GM12873 (cell line): Measurements from ENCODE around the gene IL1R1.

Experiments used
- CTCF ChIP-seq: IDR thresholded peaks from 2 replicates; pipeline ENCODE4 v1.5.1; 2012; ENCODE audit warnings: low read depth, mild to moderate bottlenecking, moderate library complexity, low read length, control low read depth; ENCODE audit not compliant: insufficient read depth; ENCODE audit errors: missing control alignments

The IL1R1 gene

GRCh38 chr2:102116630-102117471 lies 25.7 kb upstream of the IL1R1 start:
- no peak for TF ChIP-seq CTCF

DNA sequence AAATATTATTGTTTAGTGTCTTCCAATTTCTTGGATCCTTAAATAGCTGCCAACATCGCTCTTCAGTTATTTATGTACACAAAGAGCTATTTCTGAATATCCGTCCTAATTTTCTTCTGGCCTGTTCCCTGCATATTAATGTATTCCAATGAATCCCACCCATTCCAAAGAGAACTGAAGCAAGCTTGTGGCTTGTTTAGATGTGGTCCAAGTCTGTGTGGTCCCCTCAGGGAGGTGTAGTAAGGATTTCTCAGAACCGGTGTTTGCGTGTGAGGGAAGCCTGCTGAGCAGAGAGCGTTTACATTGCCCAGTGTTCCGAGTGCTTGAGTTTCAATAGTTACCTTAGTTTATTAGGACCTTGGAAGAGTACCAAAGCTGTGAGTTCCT lies 25.1 kb upstream of the IL1R1 start:
- TF ChIP-seq CTCF = no peak

DNA sequence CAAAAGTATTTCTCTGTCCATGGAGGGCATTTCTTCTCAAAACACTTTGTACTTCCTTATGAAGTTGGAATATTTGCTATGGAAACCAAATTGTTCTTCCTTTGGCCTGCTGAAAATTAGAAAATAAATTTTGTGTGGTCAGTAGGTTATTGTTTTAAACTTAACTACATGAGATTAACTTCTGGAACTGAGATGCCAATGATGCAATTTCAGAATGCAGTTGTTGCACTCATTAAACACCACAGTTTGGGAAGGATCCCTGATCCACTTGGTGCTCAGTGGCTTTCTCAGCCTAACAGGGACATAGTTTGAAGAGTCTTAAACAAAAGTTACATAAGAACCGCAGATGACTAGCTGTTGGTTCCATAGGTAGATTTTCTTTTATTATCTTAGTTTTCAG lies 23.3 kb upstream of the IL1R1 start:
- TF ChIP-seq CTCF = no peak

GRCh38 chr2:102120261-102120660 lies 22.3 kb upstream of the IL1R1 start:
- no peak for TF ChIP-seq CTCF

GRCh38 chr2:102120701-102121159 lies 21.8 kb upstream of the IL1R1 start:
- no peak for TF ChIP-seq CTCF

- no peak for TF ChIP-seq CTCF
Measured at GRCh38 chr2:102122115-102122514, 20.4 kb upstream of the IL1R1 start.

DNA sequence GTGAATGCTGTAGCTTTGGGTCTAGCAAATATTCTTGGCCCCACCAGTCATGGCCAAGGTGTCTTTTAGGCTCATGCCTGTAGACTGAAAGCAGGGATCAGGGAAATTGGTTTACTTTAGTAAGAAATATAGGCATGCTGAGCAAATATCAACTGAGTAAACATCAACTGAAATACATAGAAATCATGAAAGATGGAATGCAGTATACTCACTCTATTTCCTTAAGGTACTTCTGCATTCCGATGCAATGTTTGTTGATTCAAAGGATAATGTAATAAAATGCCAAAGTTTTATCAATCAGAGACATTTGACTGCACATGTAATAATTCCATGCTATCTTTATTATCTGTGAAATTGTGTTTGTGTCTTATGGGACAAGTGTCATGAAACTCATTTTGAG lies 19.6 kb upstream of the IL1R1 start:
- no peak for TF ChIP-seq CTCF

- TF ChIP-seq CTCF = no peak
Measured at GRCh38 chr2:102126169-102126568, 16.4 kb upstream of the IL1R1 start.
